ENCODE measurements around the gene CCT2. TPM values are rescaled to one million over a fixed set of nuclear protein-coding genes. Genes with fewer than 3 reads are reported as not detected.
A peak's percentile ranks its signal among the peaks of the same experiment; 100 is the strongest.
"Not testable (repeated sequence)": the region's sequence is repeated elsewhere in the genome, so short reads cannot be mapped to it uniquely, and the experiment has no call there.

CCT2 gene
- total and polyA plus RNA-seq, 4 experiments from 2014 or later, result 92.6 to 146 (median 122) TPM

- no peak overlapping the region for H3K4me3 ChIP-seq (ENCODE audit: low read length in 2 of 2)
- CTCF ChIA-PET (ENCODE audit: partially characterized antibody), result interaction anchor here (0.6 kb wide), 1 partner anchor 245 kb away, joined by 3 read pairs; no protein-coding TSS in a partner anchor
- Mint-ChIP-seq H3K27ac (peak overlapping the region in 2 of 7 donors; percentile 17 to 67), H3K4me1 (no peaks in the 10 kb centered on the region), H3K4me3 (no peak overlapping the region), H3K36me3 (peaks cover 53 to 58% of the 10 kb centered on the region in 2 donors), H3K27me3 (no peaks in the 10 kb centered on the region), H3K9me3 (peaks cover 0 to 2% (median 0%) of the 10 kb centered on the region in 8 donors)
- H3K4me1 ChIP-seq (ENCODE audit: insufficient read depth, low read length), result no peaks in the 10 kb centered on the region
- POLR2A ChIA-PET (ENCODE audit: partially characterized antibody), result no interaction called here
- no peak overlapping the region for H3K27ac ChIP-seq (ENCODE audit: low read depth, low read length)
- H3K27me3 ChIP-seq (ENCODE audit: insufficient read depth, low read length), result no peaks in the 10 kb centered on the region
- H3K9me3 ChIP-seq (ENCODE audit: control insufficient read depth in 1 of 2, low read length in 2 of 2), result no peaks in the 10 kb centered on the region
- intact Hi-C loops (cut with micrococcal nuclease), result no loop called here
- H3K36me3 ChIP-seq (ENCODE audit: insufficient read depth, low read length), result peaks cover 36% of the 10 kb centered on the region
- no peak for DNase-seq
Observed at GRCh38 chr12:69601962-69602685, 16.9 kb downstream of the CCT2 start.

DNA sequence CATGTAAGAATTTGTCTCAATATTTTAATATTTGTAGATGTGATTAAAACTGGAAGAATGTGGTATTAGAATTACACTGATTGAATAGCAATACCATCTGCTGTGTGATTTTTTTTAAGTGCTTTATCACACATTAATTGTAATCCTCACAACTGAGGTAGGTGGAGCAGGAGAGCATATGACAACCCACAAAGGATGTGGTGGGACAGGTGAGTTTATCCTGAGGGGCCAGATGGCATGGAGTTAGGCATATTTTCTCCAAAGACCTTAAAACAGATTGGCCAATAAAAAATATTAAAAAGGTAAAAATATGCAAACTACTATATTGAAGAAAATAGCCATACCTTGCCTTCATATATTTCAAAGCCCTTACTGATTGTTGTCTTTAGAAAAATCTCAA is 17.7 kb downstream of the CCT2 start:
- Mint-ChIP-seq H3K36me3 (peaks cover 45 to 50% of the 10 kb centered on the region in 2 donors), H3K27me3 (no peaks in the 10 kb centered on the region), H3K9me3 (peaks cover 0 to 2% (median 0%) of the 10 kb centered on the region in 8 donors), H3K4me3 (no peak overlapping the region), H3K4me1 (peaks cover 0 to 1% (median 0%) of the 10 kb centered on the region in 4 donors), H3K27ac (peak overlapping the region in 1 of 7 donors; percentile 66)
- peaks cover 29% of the 10 kb centered on the region for H3K36me3 ChIP-seq (ENCODE audit: insufficient read depth, low read length)
- H3K27me3 ChIP-seq (ENCODE audit: insufficient read depth, low read length), result no peaks in the 10 kb centered on the region
- intact Hi-C loops (cut with micrococcal nuclease), result no loop called here
- H3K9me3 ChIP-seq (ENCODE audit: control insufficient read depth in 1 of 2, low read length in 2 of 2), result no peaks in the 10 kb centered on the region
- H3K4me3 ChIP-seq (ENCODE audit: low read length in 2 of 2), result no peak overlapping the region
- no peak for DNase-seq
- H3K4me1 ChIP-seq (ENCODE audit: insufficient read depth, low read length), result no peaks in the 10 kb centered on the region
- CTCF ChIA-PET (ENCODE audit: partially characterized antibody), result no interaction called here
- H3K27ac ChIP-seq (ENCODE audit: low read depth, low read length), result no peak overlapping the region
- POLR2A ChIA-PET (ENCODE audit: partially characterized antibody), result no interaction called here

- H3K9me3 ChIP-seq (ENCODE audit: control insufficient read depth in 1 of 2, low read length in 2 of 2); H3K27ac Mint-ChIP-seq; POLR2A ChIA-PET (ENCODE audit: partially characterized antibody): not testable (repeated sequence)
Observed at GRCh38 chr12:69603556-69603955, 18.3 kb downstream of the CCT2 start.

DNA sequence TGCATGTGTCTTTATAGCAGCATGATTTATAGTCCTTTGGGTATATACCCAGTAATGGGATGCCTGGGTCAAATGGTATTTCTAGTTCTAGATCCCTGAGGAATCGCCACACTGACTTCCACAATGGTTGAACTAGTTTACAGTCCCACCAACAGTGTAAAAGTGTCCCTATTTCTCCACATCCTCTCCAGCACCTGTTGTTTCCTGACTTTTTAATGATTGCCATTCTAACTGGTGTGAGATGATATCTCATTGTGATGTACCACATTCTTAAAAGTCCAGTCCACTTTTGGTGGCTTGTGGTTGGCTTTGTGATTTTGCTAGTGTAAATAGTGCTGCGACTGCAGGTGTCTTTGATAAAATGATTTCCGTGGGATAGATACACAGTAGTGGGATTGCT is 19.0 kb downstream of the CCT2 start:
- H3K27ac Mint-ChIP-seq; H3K4me1 ChIP-seq (ENCODE audit: insufficient read depth, low read length); H3K27ac ChIP-seq (ENCODE audit: low read depth, low read length); H3K9me3 ChIP-seq (ENCODE audit: control insufficient read depth in 1 of 2, low read length in 2 of 2); intact Hi-C loops (cut with micrococcal nuclease); H3K4me3 ChIP-seq (ENCODE audit: low read length in 2 of 2); DNase-seq; POLR2A ChIA-PET (ENCODE audit: partially characterized antibody); H3K9me3 Mint-ChIP-seq; H3K27me3 ChIP-seq (ENCODE audit: insufficient read depth, low read length); H3K27me3 Mint-ChIP-seq: not testable (repeated sequence)
- peak overlapping the region in 1 of 8 donors; percentile 13 for H3K4me3 Mint-ChIP-seq
- peaks cover 0 to 12% (median 0%) of the 10 kb centered on the region in 4 donors for H3K4me1 Mint-ChIP-seq
- CTCF ChIA-PET (ENCODE audit: partially characterized antibody), result interaction anchor here (0.7 to 1.2 kb wide), 2 partner anchors 33 to 36 kb away, joined by 3 to 5 read pairs; no protein-coding TSS in a partner anchor
- H3K36me3 ChIP-seq (ENCODE audit: insufficient read depth, low read length), result peaks cover 22% of the 10 kb centered on the region
- H3K36me3 Mint-ChIP-seq, result peaks cover 37 to 38% of the 10 kb centered on the region in 2 donors

More at GRCh38 chr12:69603556-69603955, 18.3 kb downstream of the CCT2 start:
- H3K4me1 Mint-ChIP-seq; H3K27me3 Mint-ChIP-seq; H3K4me1 ChIP-seq (ENCODE audit: insufficient read depth, low read length); intact Hi-C loops (cut with micrococcal nuclease); H3K27ac ChIP-seq (ENCODE audit: low read depth, low read length); DNase-seq; H3K27me3 ChIP-seq (ENCODE audit: insufficient read depth, low read length); H3K9me3 Mint-ChIP-seq; H3K4me3 ChIP-seq (ENCODE audit: low read length in 2 of 2); H3K4me3 Mint-ChIP-seq; CTCF ChIA-PET (ENCODE audit: partially characterized antibody): not testable (repeated sequence)
- peaks cover 23% of the 10 kb centered on the region for H3K36me3 ChIP-seq (ENCODE audit: insufficient read depth, low read length)
- peaks cover 41 to 44% of the 10 kb centered on the region in 2 donors for H3K36me3 Mint-ChIP-seq

- POLR2A ChIA-PET (ENCODE audit: partially characterized antibody), result no interaction called here
- CTCF ChIA-PET (ENCODE audit: partially characterized antibody), result no interaction called here
Observed at GRCh38 chr12:69608114-69608513, 22.9 kb downstream of the CCT2 start.

GRCh38 chr12:69610126-69610525 is 24.9 kb downstream of the CCT2 start:
- H3K27me3 Mint-ChIP-seq, result peaks cover 2 to 3% of the 10 kb centered on the region in 2 donors
- H3K36me3 Mint-ChIP-seq, result peaks cover 0 to under 1% of the 10 kb centered on the region in 2 donors
- Histone ChIP-seq H3K27me3 (ENCODE audit: insufficient read depth, low read length) (no peaks in the 10 kb centered on the region), H3K4me1 (ENCODE audit: insufficient read depth, low read length) (no peaks in the 10 kb centered on the region), H3K27ac (ENCODE audit: low read depth, low read length) (no peak overlapping the region), H3K9me3 (ENCODE audit: control insufficient read depth in 1 of 2, low read length in 2 of 2) (no peaks in the 10 kb centered on the region), H3K36me3 (ENCODE audit: insufficient read depth, low read length) (no peaks in the 10 kb centered on the region), H3K4me3 (ENCODE audit: low read length in 2 of 2) (no peak overlapping the region)
- intact Hi-C loops (cut with micrococcal nuclease), result no loop called here
- CTCF ChIA-PET (ENCODE audit: partially characterized antibody), result interaction anchor here (1.3 kb wide), 1 partner anchor 28 kb away, joined by 3 read pairs; no protein-coding TSS in a partner anchor
- H3K27ac Mint-ChIP-seq, result no peak overlapping the region
- H3K9me3 Mint-ChIP-seq, result no peaks in the 10 kb centered on the region
- H3K4me1 Mint-ChIP-seq, result peaks cover 0 to 12% (median 0%) of the 10 kb centered on the region in 4 donors
- POLR2A ChIA-PET (ENCODE audit: partially characterized antibody), result no interaction called here
- no peak overlapping the region for H3K4me3 Mint-ChIP-seq
- no peak for DNase-seq

More at GRCh38 chr12:69608114-69608513, 22.9 kb downstream of the CCT2 start:
- Mint-ChIP-seq H3K27ac (peak overlapping the region in 1 of 7 donors; percentile 41), H3K4me3 (no peak overlapping the region), H3K36me3 (peaks cover 5 to 9% of the 10 kb centered on the region in 2 donors), H3K4me1 (peaks cover 0 to 12% (median 0%) of the 10 kb centered on the region in 4 donors), H3K27me3 (no peaks in the 10 kb centered on the region), H3K9me3 (peaks cover 0 to 2% (median 0%) of the 10 kb centered on the region in 8 donors)
- Histone ChIP-seq H3K4me3 (ENCODE audit: low read length in 2 of 2) (no peak overlapping the region), H3K4me1 (ENCODE audit: insufficient read depth, low read length) (no peaks in the 10 kb centered on the region), H3K36me3 (ENCODE audit: insufficient read depth, low read length) (peaks cover 2% of the 10 kb centered on the region), H3K27ac (ENCODE audit: low read depth, low read length) (no peak overlapping the region), H3K27me3 (ENCODE audit: insufficient read depth, low read length) (no peaks in the 10 kb centered on the region), H3K9me3 (ENCODE audit: control insufficient read depth in 1 of 2, low read length in 2 of 2) (no peaks in the 10 kb centered on the region)
- DNase-seq, result no peak
- intact Hi-C loops (cut with micrococcal nuclease), result no loop called here

DNA sequence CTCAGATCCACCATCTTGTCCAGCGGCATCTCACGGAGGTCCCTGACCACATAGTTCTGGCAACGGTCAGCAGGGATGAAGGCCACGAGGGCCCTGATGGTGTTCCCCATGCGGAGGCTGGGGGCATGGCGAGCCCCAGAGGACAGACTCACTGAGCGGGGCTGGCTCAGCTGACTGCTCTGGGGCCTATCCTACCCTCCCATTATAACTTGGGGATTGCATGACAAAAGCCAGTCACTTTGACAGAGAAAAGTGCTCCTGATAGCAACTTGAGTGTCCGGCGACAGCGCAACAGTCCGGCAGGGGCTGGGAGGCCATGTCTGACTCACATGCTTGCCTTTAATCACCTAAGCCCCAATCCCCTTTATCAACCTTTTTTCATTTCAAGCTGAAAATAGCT is 25.5 kb downstream of the CCT2 start, which contains the start of gene LRRC10:
Gene LRRC10, minus strand, starts transcription at position 179 of the 400 bp plus-strand sequence. Its CDS starts 69 bp downstream, at position 110.
- Histone ChIP-seq H3K36me3 (ENCODE audit: insufficient read depth, low read length) (no peaks in the 10 kb centered on the region), H3K9me3 (ENCODE audit: control insufficient read depth in 1 of 2, low read length in 2 of 2) (no peaks in the 10 kb centered on the region), H3K27me3 (ENCODE audit: insufficient read depth, low read length) (no peaks in the 10 kb centered on the region), H3K27ac (ENCODE audit: low read depth, low read length) (no peak within 1 kb of the TSS), H3K4me3 (ENCODE audit: low read length in 2 of 2) (no peak within 1 kb of the TSS), H3K4me1 (ENCODE audit: insufficient read depth, low read length) (no peaks in the 10 kb centered on the region)
- POLR2A ChIA-PET (ENCODE audit: partially characterized antibody), result no interaction called here
- H3K4me3 Mint-ChIP-seq, result no peak within 1 kb of the TSS
- peaks cover 0 to 12% (median 0%) of the 10 kb centered on the region in 4 donors for H3K4me1 Mint-ChIP-seq
- intact Hi-C loops (cut with micrococcal nuclease), result no loop called here
- CTCF ChIA-PET (ENCODE audit: partially characterized antibody), result interaction anchor here (0.8 kb wide), 1 partner anchor 29 kb away, joined by 3 read pairs; no protein-coding TSS in a partner anchor
- H3K36me3 Mint-ChIP-seq, result no peaks in the 10 kb centered on the region
- peaks cover 3 to 6% of the 10 kb centered on the region in 2 donors for H3K27me3 Mint-ChIP-seq
- no peaks in the 10 kb centered on the region for H3K9me3 Mint-ChIP-seq
- no peak within 1 kb of the TSS for H3K27ac Mint-ChIP-seq
- DNase-seq, result no peak

Measured in CD4-positive, alpha-beta memory T cell (primary cell).